GM21390 (cell line): ENCODE measurements around the gene BRD3OS.

Source experiments
- ATAC-seq: cut with Tn5 transposase; IDR thresholded peaks from one replicate; pipeline ENCODE4 v1.9.1; 2021; ENCODE audit not compliant: unreplicated experiment

The BRD3OS gene

DNA sequence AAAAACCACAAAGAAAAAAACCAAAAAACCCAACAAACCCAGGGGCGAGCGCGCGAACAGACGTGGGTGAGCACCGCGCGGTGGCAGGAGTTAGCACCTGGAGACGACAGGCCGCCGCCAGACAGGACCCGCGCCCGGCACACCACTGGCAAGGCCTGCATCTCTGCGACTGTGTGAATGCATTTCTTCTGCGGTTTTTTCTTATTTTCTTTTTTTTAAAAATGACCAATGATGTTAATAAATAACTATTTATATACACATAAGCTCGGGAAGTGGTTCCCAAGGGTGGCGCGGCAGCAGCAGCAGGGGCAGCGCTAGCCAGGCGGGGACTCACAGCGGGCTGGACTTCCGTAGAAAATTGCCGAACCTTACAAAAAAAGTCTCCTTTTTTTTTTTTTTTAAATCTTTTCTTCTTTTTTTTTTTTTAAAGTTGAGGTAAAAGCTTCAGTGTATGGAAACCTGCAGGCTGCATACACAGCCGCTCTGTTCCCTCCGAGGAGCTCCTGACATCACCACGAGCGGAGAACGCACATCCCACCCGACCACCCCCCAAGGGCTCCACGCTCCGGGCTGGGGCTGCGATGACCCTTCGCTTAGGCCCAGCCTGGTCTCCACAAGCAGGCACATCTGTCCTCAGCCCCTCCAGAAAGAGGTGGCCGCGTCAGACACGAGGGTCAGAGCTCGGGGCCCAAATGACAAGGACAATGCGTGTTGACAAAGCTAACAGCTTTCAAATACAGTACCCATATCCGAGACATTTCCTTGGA, 7.4 kb downstream of the BRD3OS start:
- no peak for ATAC-seq

DNA sequence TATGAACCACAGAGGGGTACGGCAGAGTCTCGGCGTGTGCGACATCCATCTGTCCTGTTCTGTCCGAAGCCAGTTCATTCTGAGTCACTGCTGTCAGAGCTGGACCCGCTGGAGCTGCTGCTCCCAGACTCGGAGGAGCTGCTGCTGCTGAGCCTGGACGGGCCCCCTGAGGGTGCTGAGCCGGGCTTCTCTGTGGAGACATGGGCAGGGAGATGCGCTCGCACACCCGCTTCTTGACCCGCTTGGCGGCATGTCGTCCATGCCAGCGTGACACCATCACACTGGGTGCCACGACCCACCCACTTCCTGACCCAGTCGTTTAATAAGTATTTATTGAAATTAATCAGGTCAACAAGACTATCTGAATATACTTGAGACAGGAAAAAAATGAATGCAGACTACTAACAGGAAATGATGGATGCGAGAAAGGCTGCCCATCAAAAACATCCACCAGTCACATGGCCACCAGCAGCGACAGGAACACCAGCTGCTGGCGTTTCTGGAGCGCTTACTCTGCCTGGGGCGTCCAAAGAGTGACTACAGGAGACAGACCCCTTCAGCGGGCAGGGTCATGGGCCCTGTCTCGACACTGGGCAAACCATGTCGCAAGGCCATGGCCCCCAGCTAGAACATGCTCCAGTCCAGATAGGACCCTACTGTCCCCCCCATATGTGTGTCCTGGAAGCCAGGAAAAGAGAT, 8.4 kb downstream of the BRD3OS start:
- no peak for ATAC-seq

DNA sequence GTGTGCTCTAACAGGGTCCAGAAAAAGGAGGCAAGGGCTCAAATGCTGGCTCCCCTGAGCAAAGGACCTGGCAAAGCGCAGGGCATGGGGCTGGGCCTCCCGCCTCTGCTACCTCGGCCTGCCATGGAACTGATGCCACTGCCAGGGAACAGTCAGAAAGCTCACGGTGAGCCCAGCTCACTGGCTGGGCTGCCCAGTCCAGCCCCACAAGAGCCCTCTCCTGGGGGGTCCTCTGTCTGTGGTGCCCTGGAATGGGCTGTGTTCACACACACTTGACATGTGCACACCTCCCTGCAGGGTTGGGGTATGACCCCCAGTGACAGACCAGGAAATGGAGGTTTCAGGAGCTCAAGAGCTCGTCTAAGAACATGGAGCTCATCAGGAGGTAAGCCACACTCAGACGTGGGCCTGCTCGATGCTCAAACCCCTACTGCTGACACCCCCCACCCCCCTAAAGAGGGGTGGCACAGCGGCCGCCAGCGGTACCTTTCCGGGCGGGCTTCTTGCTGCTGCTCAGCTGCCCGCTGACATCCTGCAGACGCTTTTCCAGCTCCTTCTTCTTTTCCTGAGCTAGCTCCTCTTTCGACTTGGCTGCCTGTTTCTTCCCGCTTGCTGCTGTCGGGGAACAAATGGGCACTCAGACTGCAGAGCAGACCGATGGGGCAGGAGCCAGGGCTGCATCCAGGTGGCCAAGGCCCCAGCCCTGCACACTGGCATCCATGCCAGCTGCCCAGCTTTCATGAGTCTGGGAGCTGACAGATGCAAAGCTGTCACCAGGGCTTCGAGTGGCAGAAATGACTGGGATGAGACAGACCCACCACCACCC, 9.1 kb downstream of the BRD3OS start:
- no peak for ATAC-seq

DNA sequence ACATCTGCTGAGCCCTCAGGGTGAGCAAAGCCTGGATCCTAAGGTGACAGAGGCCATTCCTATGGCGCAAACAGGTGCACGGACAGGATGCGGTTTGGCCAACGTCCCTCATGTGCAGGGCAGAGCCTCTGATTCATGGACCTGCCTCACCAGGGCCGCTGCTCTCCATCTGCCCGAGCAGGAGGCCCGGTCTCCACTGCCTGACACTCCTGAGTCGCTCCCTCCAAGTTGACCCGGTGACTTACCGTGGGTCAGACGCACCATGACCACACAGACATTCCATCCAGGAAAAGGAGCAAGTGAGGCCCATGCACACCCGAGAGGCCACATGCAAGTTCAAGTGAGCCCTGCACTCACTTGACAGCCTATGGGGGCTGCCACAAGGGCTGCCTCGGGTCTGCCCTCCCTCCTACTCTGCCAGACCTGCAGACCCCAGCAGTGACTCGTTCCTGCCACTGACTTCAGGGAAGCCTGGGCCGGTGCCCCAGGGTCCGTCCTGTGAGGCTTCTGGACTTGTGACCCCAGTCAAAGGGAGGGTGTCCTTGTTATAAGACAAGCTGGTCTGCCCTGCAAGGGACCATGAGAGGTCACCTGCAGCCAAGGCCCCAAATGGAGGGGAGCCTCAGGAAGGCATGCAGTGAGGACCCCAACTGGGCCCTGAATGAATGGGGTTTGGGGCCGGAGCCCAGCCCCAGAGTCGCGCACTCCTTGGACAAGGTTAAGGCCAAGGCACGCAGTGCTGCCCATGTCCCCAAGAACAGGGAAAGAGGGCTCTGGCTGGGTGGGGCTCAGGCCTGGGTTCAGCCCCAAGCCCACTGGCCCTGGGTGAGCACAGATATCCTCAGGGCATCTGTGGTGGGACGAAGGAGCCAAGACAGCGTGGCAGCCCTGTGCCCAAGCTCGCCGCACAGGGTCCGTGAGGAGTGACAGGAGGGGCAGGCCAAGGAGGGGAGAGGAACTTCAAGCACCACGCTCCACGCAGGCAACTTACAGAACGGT, 10.1 kb downstream of the BRD3OS start:
- no peak for ATAC-seq

DNA sequence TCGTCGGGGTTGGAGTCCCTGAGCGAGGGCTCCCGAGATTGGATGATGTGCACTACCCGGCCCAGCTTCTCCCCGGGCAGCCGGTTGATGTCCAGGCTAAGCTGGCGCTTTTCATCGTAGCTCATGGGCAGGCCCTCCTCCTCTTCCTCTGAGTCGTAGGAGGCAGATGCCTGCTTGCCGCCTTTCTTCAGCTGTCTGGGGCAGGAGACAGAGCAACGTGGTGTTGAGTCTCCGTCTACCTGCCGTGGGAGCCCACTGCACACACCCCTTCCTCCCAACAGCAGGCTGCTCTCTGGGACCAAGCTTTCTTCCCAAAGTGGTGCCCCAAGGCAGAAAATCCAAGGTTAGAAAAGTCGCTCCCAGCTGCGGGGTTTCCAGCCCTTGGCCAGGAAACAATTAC, 10.8 kb downstream of the BRD3OS start:
- no peak for ATAC-seq

DNA sequence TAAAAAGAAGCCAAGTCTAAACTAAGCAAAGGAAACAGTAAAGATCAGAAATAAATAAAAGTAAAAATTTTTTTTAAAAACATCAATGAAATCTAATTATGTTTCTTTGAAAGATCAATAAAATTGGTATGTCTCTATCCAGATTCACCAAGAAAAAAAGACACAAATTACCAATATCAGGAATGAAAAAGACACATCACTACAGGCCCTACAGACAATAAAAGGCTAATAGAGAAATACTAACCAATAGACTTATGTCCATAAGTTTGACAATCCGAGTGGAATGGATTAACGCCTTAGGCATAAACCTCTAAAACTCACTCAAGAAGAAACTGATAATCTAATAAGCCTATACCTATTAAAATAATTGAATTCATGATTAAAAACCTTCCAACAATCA, 12.4 kb downstream of the BRD3OS start:
- ATAC-seq, result no peak

DNA sequence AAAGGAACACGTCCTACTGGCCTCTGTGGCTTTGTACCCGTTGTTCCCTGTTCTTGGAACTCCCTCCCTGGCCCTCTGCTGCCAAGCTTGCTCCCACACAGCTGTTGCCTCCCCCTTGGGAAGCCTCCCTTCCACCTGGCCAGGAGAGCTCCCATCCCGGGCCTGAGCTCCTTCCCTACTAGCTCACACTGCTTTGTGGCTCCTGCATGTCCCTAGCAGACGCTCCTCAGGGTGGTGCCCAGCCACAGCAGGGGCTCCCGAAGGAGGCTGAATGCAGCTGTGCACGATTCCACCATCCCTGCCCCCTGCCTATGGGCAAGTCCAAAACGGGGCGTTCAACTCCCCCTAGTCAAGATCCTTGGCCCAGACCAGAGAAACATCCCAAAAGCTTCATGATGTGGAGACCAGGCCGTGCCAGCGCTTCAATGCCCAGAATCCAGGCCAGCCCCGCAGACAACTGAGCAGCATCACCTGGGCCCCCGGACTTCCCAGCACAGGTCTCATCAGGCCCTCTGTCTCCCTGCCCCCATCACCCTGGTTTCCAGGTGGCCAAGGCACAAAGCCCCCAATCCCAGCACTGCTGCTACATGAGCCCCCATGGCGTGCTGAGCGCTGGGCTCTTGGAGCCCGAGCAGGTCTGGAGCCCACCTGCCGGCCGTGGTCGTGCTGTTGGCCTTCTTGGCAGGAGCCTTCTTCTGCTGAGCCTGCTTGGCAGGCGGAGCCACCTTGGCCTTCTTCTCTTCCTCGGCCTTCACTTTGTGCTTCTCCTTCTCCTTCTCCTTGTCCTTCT, 14.3 kb downstream of the BRD3OS start:
- ATAC-seq, result no peak

DNA sequence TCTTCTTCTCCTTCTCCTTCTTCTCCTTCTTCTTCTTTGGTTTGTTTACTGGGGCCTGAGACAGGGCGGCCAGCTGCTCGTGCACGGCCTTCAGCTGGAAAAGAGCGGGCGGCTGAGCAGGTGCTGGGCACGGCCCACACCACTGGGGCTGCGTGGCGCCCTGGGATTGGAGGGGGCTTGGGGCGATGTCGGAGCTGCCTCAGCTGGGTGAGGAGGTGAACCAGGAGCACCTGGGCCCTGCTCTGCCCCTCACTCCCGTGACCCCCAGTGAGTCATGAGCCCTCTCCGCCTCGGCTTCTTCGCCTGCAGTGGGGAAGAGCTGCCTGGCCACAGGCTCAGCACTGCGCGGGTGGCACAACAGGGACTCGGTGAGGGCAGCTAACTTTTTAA, 14.9 kb downstream of the BRD3OS start:
- no peak for ATAC-seq

DNA sequence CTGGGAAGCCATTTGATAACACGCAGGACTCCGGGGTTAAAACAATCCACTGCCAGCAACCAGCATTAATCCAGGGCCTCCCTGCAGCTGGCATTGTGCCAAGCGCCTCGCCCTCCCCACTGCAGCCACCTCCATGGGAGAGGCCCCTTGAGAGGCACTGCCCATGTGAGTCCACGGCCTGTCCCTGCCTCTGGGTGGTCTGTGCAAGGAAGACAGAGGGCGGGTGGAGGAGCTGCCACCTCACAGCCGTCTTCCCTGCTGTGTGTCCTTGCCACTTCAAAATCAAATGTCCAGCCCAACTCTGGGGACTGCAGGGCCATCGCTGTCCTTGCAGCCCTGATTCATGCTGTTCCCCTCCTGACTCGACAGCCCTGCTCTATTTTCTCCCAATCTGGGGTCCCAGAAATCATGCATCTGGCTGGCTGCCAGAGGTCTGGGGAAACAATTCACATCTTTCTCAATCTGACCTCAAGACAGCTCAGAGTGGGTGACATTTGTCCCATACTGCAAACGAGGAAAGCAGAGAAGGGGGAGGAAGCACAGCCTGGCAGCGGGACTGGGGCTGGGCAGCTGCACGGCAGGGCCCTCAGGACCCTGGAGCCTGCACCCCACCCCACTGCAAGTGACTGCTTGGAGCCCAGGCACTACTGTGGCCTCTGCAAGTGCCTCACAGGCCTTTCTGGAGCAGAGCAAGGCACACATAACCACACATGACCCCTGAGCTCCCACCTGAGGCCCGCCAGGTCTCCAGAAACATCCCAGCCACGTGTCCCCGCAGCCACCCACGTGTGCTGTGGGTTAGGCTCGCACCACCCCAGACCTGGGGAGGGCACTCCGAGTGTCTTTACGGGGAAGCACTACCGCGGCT, 15.7 kb downstream of the BRD3OS start:
- ATAC-seq, result no peak

DNA sequence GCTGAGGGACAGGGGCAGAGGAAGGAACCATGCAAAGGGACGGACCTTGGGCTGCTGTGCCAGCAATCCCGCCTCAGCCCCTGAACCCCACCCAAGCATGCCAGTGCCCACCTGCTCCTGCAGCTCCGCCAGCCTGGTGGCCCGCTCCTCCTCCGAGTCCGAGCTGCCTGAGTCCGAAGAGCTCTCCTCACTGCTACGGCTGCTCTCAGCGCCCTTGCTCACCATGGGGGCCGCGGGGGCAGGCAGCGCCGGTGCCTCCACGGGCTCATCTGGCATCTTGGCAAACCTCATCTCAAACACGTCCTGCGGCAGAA, 16.3 kb downstream of the BRD3OS start:
- no peak for ATAC-seq

DNA sequence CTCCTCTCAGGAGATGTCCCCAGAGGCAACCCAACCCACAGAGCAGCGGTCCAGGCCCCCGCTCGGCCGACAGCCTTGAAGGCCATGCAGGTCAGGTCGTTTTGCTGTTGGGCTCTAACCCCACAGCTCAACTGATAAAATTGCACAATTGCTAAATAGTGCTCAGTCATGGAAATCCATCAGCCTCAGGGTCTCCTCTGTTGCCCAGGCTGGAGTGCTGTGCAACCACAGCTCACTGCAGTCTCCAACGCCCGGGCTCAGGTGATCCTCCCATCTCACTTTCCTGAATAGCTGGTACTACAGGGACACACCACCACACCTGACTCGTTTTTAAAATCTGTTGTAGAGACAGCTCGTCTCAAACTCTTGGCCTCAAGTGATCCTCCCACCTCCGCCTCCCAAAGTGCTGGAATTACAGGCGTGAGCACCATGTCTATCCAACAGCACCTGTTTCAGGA, 18.3 kb downstream of the BRD3OS start:
- no peak for ATAC-seq

DNA sequence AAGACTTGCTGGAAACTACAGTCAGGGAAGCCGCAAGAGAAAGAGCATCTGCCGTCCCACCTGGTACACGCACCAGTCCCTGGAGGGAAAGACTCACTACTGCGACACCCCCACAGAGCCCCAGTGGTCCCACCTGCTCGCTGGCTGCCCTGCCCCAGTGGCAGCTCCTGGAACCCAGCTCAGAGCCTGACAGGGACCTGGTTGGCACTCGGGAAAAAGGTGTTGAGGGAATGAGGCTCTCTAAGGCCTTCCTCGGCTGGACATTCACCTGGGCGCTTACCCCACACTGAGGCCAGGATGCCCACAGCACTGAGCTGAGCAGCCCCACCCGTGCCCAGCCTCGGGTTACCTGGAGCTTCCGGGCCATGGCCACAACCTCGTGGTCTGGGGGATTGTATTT, 19.7 kb downstream of the BRD3OS start:
- no peak for ATAC-seq

DNA sequence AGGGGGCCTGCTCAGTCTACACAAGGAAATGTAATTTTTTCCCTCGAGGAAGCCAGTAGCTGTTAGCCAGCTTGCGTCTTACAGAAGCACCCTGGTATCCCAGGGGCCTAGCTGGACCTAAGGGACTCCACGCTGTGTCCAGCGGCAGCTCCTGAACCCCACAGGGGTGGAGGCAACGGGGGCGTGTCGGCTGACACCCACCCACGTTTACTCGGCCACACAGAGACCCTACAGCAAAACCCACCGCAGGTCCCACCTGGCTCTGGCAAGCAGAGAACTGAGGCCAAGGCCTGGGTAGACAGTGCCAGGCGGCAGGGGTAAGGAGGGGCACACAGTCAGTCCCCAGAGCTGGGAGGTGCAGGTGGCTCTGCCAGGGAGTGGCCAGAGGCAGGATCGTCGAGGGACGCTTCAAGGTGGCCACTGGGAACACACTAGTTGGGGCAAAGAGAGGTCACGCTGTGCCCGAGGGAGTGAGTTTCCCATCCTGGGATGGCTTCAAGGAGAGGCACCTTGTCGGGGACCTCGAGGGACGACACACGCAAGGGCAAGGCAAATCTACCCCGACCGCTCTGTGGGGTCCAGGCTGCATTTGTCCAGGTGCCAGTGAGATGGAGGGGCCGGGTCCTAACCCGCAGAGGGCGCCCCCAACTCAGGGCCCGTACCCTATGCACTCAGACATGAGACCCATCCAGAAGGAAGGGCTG, 20.7 kb downstream of the BRD3OS start:
- ATAC-seq, result no peak

DNA sequence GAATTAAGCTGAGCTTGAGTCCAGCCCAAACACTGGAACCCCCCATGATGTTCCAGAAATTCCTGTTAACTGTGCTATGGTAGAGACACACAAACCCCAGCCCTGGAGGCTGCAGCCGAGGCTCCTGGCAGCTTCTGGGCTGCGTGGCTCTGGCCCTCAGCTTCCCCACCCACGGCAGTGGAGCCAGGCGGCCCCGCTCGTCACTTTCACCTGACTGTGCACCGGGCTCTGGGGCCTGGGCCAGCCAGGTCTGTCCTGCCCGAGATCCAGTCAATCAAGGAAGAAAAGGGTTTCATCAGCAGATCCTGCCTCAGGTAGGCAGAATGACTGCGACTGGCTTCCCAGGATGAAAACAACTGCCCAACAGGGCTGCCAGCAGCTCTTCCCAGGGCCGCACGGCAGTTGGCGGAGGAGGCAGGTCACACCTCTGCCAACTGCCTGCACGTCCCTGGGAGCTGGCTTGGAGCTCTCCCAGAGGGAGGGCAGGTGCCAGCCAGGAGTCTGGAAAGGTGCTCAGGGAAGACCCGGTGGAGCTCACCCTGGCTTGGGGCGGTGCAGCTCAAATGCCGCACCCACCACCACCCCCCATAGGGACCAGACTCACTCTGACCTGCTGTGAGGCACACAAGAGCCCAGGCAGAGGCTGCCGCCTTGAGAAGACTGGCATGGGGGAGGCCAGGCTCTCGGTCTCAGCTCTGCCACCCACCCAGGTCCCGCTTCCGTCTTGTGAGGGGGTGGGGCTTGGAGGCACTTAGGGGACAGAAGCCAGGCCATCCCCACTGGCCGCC, 21.8 kb downstream of the BRD3OS start:
- ATAC-seq, result no peak

DNA sequence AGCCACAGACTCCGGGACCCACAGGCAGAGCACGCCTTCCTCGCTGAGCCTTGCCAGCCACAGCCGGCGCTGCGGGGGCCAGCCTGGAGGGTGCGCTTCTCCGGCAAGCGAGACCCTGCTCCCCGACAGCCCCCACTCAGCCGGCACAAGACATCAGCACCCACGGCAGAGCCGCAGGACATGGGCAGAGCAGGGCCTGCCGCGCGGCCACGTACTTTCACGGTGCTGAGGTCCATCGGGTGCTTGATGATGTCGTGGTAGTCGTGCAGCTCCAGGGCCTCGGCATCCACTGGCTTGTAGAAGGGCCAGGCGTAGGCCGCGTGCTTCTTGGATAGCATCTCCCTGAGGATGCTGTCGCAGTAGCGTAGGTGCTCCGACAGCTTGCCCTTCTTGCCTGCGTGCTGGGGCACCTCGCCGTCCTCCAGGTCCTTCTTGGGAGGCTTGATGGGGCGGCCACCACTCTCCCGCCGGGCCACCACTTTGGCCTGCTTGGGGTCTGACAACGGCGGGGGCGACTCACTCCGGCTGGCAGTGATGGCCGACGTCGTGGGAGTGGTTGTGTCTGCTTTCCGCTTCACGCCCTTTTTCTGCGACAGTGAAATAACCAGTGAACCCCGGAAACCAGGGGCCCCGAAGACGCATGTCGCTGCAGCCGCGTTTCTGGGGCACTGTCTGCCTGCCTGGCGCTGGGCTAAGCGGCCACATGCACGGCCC, 22.7 kb downstream of the BRD3OS start:
- no peak for ATAC-seq

DNA sequence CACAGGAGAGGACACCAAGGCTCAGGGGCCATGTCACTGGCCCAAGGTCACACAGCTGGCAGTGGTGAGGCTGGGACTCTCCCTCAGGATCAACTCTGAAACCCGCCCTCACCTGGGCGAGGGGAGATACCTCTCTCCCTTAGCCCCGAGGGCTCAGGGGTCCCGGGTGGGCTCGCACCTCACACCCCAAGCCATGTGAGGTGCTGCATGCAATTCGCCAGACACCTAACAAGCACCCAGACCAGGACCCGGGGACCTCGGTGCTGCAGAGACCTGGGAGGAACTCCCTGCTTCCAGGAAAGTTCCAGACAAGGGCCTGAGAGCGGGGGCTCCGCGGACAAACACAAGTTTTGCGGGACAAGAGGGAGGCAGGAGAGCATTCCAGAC, 23.3 kb downstream of the BRD3OS start:
- no peak for ATAC-seq

DNA sequence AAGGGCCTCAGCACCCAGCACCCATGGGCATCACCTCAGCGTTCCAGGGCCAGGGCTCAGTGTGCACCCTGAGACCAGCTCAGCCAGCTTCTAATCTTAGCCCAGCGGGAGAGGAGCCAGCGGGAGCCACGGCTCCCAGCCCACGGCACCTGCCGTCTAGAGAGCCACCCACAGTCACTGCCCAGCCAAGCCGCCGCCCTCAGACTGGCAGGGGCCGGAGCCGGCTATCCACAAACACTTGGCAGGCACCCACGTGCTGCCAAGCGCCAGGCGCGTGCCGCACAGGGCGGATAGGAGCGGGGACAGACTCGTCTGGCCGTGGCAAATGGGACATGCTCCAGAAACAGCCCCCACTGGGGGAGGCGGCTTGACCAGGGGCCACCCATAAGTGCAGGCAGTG, 24.0 kb downstream of the BRD3OS start:
- no peak for ATAC-seq
